ENCODE results near the gene S100A2.

S100A2 gene

DNA sequence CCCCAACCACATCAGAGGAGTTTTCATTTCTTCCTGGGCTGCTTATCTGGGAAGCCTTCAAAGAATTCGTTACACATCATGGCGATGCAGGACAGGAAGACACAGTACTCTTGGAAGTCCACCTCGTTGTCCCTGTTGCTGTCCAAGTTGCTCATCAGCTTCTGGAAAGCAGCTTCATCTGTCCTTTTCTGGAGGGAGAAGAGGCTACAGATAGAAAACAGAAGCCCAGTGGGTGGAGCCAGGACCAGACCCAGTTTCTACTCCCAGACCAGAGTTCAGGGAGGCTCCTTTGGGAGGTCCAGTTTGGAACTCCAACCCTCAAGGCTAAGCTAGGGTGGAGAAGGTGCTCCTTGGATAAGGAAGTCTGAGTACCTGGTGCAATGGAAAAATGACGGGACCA, 21.9 kb downstream of the S100A2 start:
- TF ChIP-seq, protein P1, sequence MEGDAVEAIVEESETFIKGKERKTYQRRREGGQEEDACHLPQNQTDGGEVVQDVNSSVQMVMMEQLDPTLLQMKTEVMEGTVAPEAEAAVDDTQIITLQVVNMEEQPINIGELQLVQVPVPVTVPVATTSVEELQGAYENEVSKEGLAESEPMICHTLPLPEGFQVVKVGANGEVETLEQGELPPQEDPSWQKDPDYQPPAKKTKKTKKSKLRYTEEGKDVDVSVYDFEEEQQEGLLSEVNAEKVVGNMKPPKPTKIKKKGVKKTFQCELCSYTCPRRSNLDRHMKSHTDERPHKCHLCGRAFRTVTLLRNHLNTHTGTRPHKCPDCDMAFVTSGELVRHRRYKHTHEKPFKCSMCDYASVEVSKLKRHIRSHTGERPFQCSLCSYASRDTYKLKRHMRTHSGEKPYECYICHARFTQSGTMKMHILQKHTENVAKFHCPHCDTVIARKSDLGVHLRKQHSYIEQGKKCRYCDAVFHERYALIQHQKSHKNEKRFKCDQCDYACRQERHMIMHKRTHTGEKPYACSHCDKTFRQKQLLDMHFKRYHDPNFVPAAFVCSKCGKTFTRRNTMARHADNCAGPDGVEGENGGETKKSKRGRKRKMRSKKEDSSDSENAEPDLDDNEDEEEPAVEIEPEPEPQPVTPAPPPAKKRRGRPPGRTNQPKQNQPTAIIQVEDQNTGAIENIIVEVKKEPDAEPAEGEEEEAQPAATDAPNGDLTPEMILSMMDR (conservative IDR thresholded peaks at IDR 0.05; ENCODE audit: control insufficient read depth, insufficient read depth, low read depth, low read length), result no peak
- DNase-seq (ENCODE audit: low read depth), result no peak
- peak overlapping the region; percentile 73 for H3K4me3 ChIP-seq (ENCODE audit: control insufficient read depth, low read depth, low read length)

- H3K4me3 ChIP-seq (ENCODE audit: control insufficient read depth, low read depth, low read length), result peak overlapping the region; percentile 73
- DNase-seq (ENCODE audit: low read depth), result peak; percentile 54
- TF ChIP-seq, protein P1 (conservative IDR thresholded peaks at IDR 0.05; ENCODE audit: control insufficient read depth, insufficient read depth, low read depth, low read length), result no peak
These were observed 22.5 kb downstream of the S100A2 start for GRCh38 chr1:153542956-153543711.

DNA sequence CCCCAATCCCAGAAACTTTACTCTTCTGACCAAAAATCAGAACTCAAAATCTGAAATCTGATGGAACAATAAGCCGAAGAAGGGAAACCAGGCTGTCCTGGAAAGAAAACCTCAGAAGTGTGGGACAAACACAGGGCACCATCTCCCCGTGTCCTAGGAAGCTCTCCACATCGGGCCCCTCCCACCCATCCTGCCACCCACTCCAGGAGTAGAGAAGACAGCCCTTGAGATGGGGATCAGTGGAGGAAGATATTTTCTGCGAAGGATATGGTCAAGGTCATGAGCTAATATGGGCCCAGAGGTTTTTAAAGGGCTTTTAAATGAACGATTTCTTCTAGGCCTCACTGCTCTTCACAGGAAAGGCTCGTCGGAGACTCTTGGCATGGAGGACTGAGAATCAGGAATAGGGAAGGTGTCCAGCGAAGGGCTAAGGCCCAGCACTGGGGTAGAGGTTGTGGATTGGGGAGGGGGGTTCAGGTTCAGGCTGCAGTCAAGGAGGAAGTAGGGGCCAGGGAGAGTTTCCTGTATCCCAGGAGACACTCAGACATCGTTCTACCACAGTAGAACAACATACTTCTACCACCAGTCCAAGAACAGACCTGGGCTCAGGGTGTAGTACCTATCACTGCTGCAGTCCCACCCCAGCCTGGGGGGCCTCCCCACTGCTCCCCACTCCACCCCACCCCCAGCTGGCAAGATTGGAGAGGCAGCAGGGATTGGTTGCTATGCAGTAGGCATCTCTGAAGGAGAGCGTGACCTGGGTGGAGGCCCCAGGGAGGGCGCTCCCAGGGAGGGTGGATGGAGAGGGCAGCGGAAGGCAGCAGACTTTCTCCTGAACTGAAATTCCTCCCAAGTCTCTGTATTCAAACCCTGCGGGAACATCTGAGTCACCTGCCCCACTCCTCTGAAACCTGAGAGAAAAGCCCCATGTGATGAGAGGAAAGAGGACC, 23.7 kb downstream of the S100A2 start:
- H3K4me3 ChIP-seq (ENCODE audit: control insufficient read depth, low read depth, low read length), result no peak overlapping the region
- TF ChIP-seq, protein P1 (conservative IDR thresholded peaks at IDR 0.05; ENCODE audit: control insufficient read depth, insufficient read depth, low read depth, low read length), result no peak
- no peak for DNase-seq (ENCODE audit: low read depth)

DNA sequence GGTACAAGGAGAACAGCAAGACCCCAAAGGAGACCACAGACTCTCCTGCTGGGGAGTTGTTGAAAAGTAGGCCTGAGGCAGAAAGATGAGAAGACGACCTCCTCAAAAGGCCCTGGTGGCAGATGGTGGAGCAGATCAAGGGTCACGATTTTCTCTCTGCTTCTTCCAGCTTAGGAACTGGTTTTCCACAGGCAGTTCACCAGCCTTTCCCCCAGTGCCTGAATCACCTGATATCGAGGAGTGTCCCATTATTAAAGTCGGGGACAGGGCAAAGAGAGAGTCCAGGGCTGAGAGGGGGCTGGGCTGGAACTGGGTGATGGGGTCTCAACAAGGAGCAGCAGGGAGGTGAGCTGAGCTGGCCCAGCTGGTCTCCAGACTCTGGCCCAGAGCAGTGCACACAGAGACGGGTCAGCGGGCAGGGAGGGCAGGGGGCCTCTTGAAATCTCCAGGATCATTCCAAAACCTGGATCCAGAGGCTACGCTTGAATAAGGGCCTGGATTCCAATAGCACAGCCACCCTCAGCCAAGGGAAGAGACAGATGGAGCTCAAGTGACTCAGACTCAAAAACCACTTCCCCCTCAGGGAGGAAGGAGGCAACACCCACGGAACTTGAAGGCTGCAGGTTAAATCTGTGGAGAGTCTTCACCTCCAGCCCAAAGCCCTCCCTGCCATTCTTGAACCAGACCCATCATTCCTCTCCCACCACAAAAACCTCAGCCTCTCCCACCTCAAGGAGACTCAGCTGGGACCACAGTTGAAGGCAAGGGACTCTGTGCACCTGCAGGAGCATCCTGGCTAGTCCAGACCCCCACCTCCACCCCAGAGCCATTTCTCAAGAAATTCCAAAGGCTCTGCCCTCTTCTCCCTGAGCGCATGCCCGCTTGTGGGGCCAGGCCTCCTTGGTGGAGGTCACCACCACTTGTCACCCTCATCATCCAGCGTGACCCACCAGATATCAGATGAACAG, 25.0 kb downstream of the S100A2 start, which contains the start of gene S100A5:
Gene S100A5, minus strand, starts transcription at position 541 of the 968 bp plus-strand sequence. CDS start 743 bp downstream, outside the sequence.
- no peak within 1 kb of the TSS for H3K4me3 ChIP-seq (ENCODE audit: control insufficient read depth, low read depth, low read length)
- peak; percentile 76 for DNase-seq (ENCODE audit: low read depth)
- TF ChIP-seq, protein P1 (conservative IDR thresholded peaks at IDR 0.05; ENCODE audit: control insufficient read depth, insufficient read depth, low read depth, low read length), result no peak

DNA sequence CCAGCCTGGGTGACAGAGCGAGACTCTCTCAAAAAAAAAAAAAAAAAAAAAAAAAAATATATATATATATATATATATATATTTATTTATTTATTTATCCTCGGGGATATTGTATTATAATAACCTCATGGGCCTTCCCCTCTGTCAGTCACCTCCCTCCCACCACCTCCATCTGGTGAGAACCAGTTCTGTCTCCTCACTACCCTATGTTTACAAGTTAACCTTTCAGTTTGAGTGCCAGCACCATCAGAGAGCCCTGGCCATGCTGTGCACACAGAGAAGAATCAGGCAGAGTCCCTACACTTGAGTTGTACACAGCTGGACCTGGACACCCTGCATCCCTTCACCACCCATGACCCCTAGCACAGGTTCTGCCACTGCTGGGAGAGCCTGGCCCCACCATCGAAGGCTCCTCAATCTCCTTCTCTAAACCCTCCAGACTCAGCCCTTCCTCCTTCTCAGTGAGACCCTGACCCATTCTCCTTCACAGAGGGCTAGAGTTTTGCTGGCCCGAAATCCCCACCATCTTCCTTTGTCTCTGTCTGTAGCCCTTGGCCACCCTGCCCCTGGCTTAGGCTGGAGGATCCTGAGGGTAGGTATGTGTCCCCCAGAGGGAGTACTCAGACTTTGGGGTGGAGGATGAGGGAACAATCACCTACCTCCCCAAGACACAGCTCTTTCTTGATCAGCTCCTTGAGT, 26.1 kb downstream of the S100A2 start:
- H3K4me3 ChIP-seq (ENCODE audit: control insufficient read depth, low read depth, low read length), result no peak overlapping the region
- DNase-seq (ENCODE audit: low read depth), result no peak
- TF ChIP-seq, protein P1 (conservative IDR thresholded peaks at IDR 0.05; ENCODE audit: control insufficient read depth, insufficient read depth, low read depth, low read length), result no peak
